Fibroblast of the aortic adventitia (primary cell): ENCODE measurements around the gene FRMPD4. TPM values are rescaled to one million over a fixed set of nuclear protein-coding genes. Genes with fewer than 3 reads are reported as not detected.

ENCODE experiments used
- DNase-seq: peaks from one replicate; pipeline ENCODE4 v3.0.0-alpha.2; 2010; ENCODE audit warnings: low read depth
- H3K4me3 ChIP-seq: 2 replicates; pipeline ENCODE4 v1.5.1; 2011; ENCODE audit warnings: low read depth, mild to moderate bottlenecking, control low read depth, low read length, moderate library complexity
- CTCF ChIP-seq: IDR thresholded peaks from 2 replicates; pipeline ENCODE4 v1.5.1; 2011; ENCODE audit warnings: mild to moderate bottlenecking, low read length, control low read depth, inconsistent platforms; ENCODE audit not compliant: insufficient read depth
- total RNA-seq: library from RNA; depleted of rRNA; stranded (reverse); fragments of >200 nt; gene quantifications from 2 replicates; pipeline ENCODE4 v1.2.3, GENCODE V29; 2012; ENCODE audit warnings: low replicate concordance

The FRMPD4 gene
- total RNA-seq, 1 donor, result 5.0 TPM

- no peak for TF ChIP-seq CTCF
- no peak for DNase-seq
- no peak overlapping the region for H3K4me3 ChIP-seq
Observed at GRCh38 chrX:12206413-12206812, 68.1 kb downstream of the FRMPD4 start.

DNA sequence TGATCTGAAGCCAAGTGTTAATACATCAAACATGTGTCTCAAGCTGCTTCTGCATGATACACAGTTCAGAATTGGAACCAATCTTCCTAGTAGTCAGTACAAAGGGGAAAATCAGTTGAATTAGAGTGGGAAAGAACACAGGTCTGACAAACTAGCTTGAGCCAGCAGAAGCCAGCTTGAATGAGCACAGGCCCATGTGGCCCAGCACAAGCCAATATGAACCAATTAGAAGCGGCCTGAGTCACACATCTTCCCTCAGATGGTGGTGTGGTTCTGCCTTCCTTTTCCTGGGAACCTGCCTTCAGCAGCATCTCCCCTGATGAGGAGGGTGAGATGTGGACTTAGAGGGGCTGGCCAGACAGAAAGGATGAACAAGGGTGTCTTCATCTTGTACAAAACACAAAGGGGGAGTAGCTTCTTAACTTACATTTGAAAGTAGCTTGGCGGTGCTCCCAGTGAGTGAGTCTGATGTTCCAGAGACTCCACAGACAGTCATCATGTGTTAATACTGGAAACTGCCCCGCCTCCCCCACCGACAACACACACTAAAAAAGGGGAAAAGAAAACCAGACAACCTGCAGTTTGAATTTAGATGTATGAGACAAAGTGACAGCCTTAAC lies 72.0 kb downstream of the FRMPD4 start:
- TF ChIP-seq CTCF, result no peak
- no peak overlapping the region for H3K4me3 ChIP-seq
- peak; percentile 63 for DNase-seq

DNA sequence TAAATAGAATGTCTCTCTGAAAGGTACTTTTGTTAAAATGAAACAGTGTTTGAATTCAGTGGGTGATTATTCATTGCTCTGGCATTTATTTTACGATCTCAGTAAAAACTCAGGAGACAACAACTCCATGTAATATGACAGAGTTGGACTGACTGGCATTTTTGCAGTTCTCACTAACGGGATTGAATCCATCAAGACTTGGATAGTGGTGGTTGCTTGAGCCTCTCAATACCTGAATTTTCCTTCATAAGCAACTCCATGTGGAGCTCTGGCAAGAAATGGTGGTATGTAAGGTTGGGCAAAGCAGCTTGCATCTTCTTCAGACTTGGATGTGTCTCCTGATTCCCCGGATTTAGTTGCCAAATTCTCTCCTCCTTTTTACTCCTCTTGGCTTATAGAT lies 72.7 kb downstream of the FRMPD4 start:
- DNase-seq, result peak; percentile 14
- no peak overlapping the region for H3K4me3 ChIP-seq

GRCh38 chrX:12223650-12224049 lies 85.4 kb downstream of the FRMPD4 start:
- H3K4me3 ChIP-seq, result no peak overlapping the region
- TF ChIP-seq CTCF, result no peak
- DNase-seq, result no peak

More for the DNA sequence above, 72.7 kb downstream of the FRMPD4 start:
- no peak for TF ChIP-seq CTCF

GRCh38 chrX:12225107-12225506 lies 86.8 kb downstream of the FRMPD4 start:
- no peak for TF ChIP-seq CTCF
- DNase-seq, result no peak
- no peak overlapping the region for H3K4me3 ChIP-seq

DNA sequence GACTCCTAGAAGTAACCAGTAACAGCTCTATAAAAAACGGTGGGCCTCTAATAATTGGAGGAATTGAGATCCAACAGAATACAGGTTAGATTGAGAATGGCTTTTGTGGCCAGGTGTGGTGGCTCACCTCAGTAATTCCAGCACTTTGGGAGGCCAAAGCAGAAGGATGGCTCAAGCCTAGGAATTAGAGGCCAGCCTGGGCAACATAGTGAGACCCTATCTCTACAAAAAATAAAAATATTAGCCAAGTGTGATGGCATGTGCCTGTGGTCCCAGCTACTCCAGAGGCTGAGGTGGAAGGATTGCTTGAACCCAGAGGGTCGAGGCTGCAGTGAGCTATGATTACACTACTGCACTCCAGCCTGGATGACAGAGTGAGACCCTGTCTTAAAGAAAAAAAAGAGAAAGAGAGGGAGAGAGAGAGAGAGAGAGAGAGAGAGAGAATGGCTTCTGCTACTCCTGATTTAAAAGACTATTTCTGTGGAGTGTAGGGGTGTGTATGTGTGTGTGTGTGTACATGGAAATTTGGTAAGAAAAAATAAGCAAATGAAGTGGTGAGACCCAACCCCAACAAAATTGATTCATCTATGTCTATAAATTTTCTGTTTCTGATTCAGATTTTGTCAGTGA lies 89.3 kb downstream of the FRMPD4 start:
- no peak overlapping the region for H3K4me3 ChIP-seq
- TF ChIP-seq CTCF, result no peak
- no peak for DNase-seq

GRCh38 chrX:12228862-12229261 lies 90.6 kb downstream of the FRMPD4 start:
- TF ChIP-seq CTCF, result no peak
- DNase-seq, result peak; percentile 75
- no peak overlapping the region for H3K4me3 ChIP-seq
